ENCODE results near the gene RGL1.

The RGL1 gene

GRCh38 chr1:183847641-183848040, 42.7 kb downstream of the RGL1 start:
- in situ Hi-C loops (cut with MboI; ENCODE audit: low pct_unique_long_range_greater_than_20kb, low sequenced_read_pairs): no loop called here
- DNase-seq: no peak

- DNase-seq: no peak
- in situ Hi-C loops (cut with MboI; ENCODE audit: low pct_unique_long_range_greater_than_20kb, low sequenced_read_pairs): no loop called here
Measured at GRCh38 chr1:183850852-183851251, 45.9 kb downstream of the RGL1 start.

- DNase-seq: no peak
- in situ Hi-C loops (cut with MboI; ENCODE audit: low pct_unique_long_range_greater_than_20kb, low sequenced_read_pairs): no loop called here
Measured at GRCh38 chr1:183859119-183859518, 54.2 kb downstream of the RGL1 start.

- in situ Hi-C loops (cut with MboI; ENCODE audit: low pct_unique_long_range_greater_than_20kb, low sequenced_read_pairs): no loop called here
Measured at GRCh38 chr1:183859831-183860230, 54.9 kb downstream of the RGL1 start.

DNA sequence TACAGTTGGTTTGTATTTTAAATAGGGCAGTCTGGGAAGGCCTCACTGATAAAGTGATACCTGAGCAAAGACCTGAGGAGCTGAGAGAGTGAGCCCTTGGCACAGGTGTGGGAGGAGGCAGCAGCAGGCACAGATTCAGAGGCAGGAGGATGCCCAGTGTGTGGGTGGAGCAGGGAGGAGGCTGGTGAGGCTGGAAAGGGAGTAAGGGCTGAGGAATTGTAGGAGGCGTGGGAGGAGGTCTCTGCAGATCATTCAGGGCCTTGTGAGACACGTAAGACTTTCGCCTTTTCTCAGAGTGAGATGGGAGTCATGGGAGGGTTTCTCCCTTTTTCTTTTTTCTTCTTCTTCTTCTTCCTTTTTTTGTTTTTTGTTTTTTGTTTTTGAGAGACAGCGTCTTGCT, 58.0 kb downstream of the RGL1 start:
- no peak for DNase-seq
- in situ Hi-C loops (cut with MboI; ENCODE audit: low pct_unique_long_range_greater_than_20kb, low sequenced_read_pairs): no loop called here

More at GRCh38 chr1:183859831-183860230, 54.9 kb downstream of the RGL1 start:
- no peak for DNase-seq

DNA sequence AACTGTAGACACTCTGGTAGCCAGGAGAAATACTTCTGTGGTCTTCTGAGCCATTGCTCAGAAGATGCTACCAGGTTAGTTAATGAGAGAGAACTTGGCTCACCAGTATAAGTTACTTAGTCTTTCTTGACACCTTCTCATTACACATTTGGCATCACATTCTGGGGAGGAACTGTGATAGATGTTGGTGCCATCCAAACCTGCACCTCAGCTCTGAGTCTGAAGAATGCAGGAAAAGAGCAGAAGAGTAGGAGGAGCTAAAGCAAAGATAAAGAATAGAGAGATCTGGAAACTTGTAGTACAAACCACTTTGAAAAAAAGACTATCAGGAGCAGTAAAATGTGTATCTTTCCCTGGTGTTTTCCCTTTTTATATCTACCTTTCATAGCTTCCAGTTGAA, 58.9 kb downstream of the RGL1 start:
- in situ Hi-C loops (cut with MboI; ENCODE audit: low pct_unique_long_range_greater_than_20kb, low sequenced_read_pairs): no loop called here
- DNase-seq: no peak

GRCh38 chr1:183864611-183865010, 59.7 kb downstream of the RGL1 start:
- DNase-seq: no peak
- in situ Hi-C loops (cut with MboI; ENCODE audit: low pct_unique_long_range_greater_than_20kb, low sequenced_read_pairs): no loop called here

GRCh38 chr1:183869230-183869629, 64.3 kb downstream of the RGL1 start:
- in situ Hi-C loops (cut with MboI; ENCODE audit: low pct_unique_long_range_greater_than_20kb, low sequenced_read_pairs): no loop called here
- no peak for DNase-seq

- in situ Hi-C loops (cut with MboI; ENCODE audit: low pct_unique_long_range_greater_than_20kb, low sequenced_read_pairs): no loop called here
- no peak for DNase-seq
Measured at GRCh38 chr1:183869664-183870063, 64.7 kb downstream of the RGL1 start.

- DNase-seq: no peak
- in situ Hi-C loops (cut with MboI; ENCODE audit: low pct_unique_long_range_greater_than_20kb, low sequenced_read_pairs): no loop called here
Measured at GRCh38 chr1:183870351-183871077, 65.6 kb downstream of the RGL1 start.

GRCh38 chr1:183871142-183871541, 66.2 kb downstream of the RGL1 start:
- in situ Hi-C loops (cut with MboI; ENCODE audit: low pct_unique_long_range_greater_than_20kb, low sequenced_read_pairs): no loop called here
- no peak for DNase-seq

DNA sequence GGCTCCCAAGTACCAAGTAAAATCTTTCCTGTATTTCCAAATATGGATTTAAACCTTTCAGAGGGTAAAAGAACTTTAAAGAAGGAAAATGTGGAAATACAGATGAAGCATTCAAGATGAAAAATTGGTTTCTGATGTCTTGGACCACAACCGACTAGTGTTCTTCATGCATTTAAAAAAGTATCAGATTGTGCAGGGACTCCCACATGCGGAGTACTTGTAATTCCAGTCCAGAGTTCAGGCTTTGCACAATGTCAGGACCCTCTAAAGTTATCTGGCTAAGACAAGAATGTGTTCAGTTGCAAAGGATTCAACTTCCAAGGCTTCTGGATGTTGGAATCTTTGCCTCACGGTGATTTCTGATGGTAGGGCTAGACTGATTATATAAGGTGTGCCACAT, 66.7 kb downstream of the RGL1 start:
- no peak for DNase-seq
- in situ Hi-C loops (cut with MboI; ENCODE audit: low pct_unique_long_range_greater_than_20kb, low sequenced_read_pairs): no loop called here

- DNase-seq: no peak
Measured at GRCh38 chr1:183872403-183872802, 67.5 kb downstream of the RGL1 start.

GRCh38 chr1:183873642-183874041, 68.7 kb downstream of the RGL1 start:
- in situ Hi-C loops (cut with MboI; ENCODE audit: low pct_unique_long_range_greater_than_20kb, low sequenced_read_pairs): no loop called here
- peak; percentile 14 for DNase-seq

More at GRCh38 chr1:183872403-183872802, 67.5 kb downstream of the RGL1 start:
- in situ Hi-C loops (cut with MboI; ENCODE audit: low pct_unique_long_range_greater_than_20kb, low sequenced_read_pairs): no loop called here

DNA sequence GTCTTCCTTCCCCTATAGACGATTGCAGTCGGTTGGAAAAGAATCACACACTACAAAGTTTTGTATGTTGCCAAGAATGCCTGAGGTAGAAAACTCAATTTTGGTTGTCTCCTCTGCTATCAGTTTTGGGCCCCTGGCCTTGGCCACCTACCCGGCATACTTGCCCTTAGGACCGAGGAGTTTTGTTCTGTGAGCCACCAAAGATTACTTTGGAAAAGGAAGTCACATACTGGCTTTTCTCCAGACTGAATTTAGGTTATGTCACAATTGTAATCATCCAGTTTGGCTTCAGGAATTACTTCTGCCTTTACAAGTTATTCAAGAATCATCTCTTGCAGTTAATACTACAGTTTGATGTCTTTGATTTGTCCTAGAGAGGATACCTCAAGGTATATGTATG, 71.4 kb downstream of the RGL1 start:
- DNase-seq: no peak
- in situ Hi-C loops (cut with MboI; ENCODE audit: low pct_unique_long_range_greater_than_20kb, low sequenced_read_pairs): no loop called here

DNA sequence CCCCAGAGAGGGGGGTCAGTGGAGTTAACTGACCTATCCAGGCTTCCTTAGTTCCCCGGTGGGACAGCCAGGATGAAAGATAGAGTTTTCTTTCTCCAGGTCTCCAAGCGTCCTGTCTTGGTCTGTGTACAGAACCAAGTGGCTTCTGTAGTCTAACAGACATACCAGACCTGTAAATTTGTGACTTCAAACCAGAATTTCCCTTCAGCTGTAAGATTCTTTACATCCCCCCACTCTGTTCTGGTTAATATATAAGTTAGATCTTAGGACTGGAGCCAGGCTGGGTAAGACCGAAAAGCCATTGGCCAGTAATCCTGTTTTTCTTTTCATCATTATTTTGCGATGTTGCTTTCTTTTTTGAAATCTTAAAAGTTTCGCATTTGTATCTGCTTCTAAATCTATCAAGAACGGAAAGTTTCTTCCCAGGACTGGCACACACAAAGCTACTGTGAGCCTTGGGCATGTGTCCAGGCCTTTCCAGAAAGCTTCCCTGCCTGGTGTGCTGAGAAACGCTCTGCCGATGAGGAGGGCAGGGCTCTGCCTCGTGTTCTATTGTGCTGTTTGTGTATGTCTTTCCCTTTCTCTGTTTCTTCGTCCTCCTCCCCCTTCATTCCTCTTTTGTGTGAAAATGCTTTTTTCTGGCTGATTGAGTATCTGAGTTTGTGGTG, 72.3 kb downstream of the RGL1 start:
- DNase-seq: no peak
- in situ Hi-C loops (cut with MboI; ENCODE audit: low pct_unique_long_range_greater_than_20kb, low sequenced_read_pairs): no loop called here

GRCh38 chr1:183879494-183879893, 74.6 kb downstream of the RGL1 start:
- DNase-seq: no peak
- in situ Hi-C loops (cut with MboI; ENCODE audit: low pct_unique_long_range_greater_than_20kb, low sequenced_read_pairs): no loop called here

- no peak for DNase-seq
Measured at GRCh38 chr1:183879966-183880365, 75.0 kb downstream of the RGL1 start.

GRCh38 chr1:183880531-183881243, 75.8 kb downstream of the RGL1 start:
- no peak for DNase-seq
- in situ Hi-C loops (cut with MboI; ENCODE audit: low pct_unique_long_range_greater_than_20kb, low sequenced_read_pairs): no loop called here

More at GRCh38 chr1:183879966-183880365, 75.0 kb downstream of the RGL1 start:
- in situ Hi-C loops (cut with MboI; ENCODE audit: low pct_unique_long_range_greater_than_20kb, low sequenced_read_pairs): no loop called here

All from KBM-7 (cell line).